KMS-11 (cell line): ENCODE data around the gene SCN11A.
A peak's percentile ranks its signal among the peaks of the same experiment; 100 is the strongest.

Experiments used
- H2AFZ ChIP-seq: fragments of 200-600 bp; sonication (generic); 2 replicates; pipeline ENCODE4 v1.6.1; 2016; ENCODE audit warnings: antibody characterized with exemption, mixed run types, low read depth
- H3K27ac ChIP-seq: fragments of 200-600 bp; sonication (generic); 2 replicates; pipeline ENCODE4 v1.6.1; 2016; ENCODE audit warnings: mild to moderate bottlenecking, mixed run types
- H3K27me3 ChIP-seq: fragments of 200-600 bp; sonication (generic); 2 replicates; pipeline ENCODE4 v1.6.1; 2017; ENCODE audit warnings: mild to moderate bottlenecking, low read depth, mixed run types, moderate library complexity; ENCODE audit not compliant: insufficient read depth
- H3K36me3 ChIP-seq: fragments of 200-600 bp; sonication (generic); 2 replicates; pipeline ENCODE4 v1.6.1; 2017; ENCODE audit warnings: mild to moderate bottlenecking, mixed run types; ENCODE audit not compliant: insufficient read depth
- H3K4me1 ChIP-seq: fragments of 200-600 bp; sonication (generic); 2 replicates; pipeline ENCODE4 v1.6.1; 2016; ENCODE audit warnings: mild to moderate bottlenecking, low read depth, mixed run types; ENCODE audit not compliant: poor library complexity, severe bottlenecking
- H3K4me2 ChIP-seq: fragments of 200-600 bp; sonication (generic); 2 replicates; pipeline ENCODE4 v1.7.0; 2016; ENCODE audit warnings: mild to moderate bottlenecking, mixed run types
- H3K4me3 ChIP-seq: fragments of 200-600 bp; sonication (generic); IDR thresholded peaks from 2 replicates; pipeline ENCODE4 v1.6.1; 2017; ENCODE audit warnings: low read depth, low read length, mixed read lengths; ENCODE audit not compliant: insufficient read depth
- H3K79me2 ChIP-seq: fragments of 200-600 bp; sonication (generic); 2 replicates; pipeline ENCODE4 v1.6.1; 2016; ENCODE audit warnings: low read depth, mixed run types; ENCODE audit not compliant: insufficient read depth
- H3K9ac ChIP-seq: fragments of 200-600 bp; sonication (generic); 2 replicates; pipeline ENCODE4 v1.6.1; 2016; ENCODE audit warnings: mild to moderate bottlenecking, mixed run types
- H4K20me1 ChIP-seq: fragments of 200-600 bp; sonication (generic); 2 replicates; pipeline ENCODE4 v1.6.1; 2016; ENCODE audit warnings: mild to moderate bottlenecking, mixed run types; ENCODE audit not compliant: insufficient read depth
- TF ChIP-seq, protein P1 (sequence below): fragments of 200-600 bp; sonication (generic); conservative IDR thresholded peaks from 2 replicates; pipeline ENCODE4 v1.6.1; 2017; ENCODE audit warnings: low read depth, mild to moderate bottlenecking, antibody characterized with exemption, low read length, moderate library complexity, mixed read lengths

Gene SCN11A

DNA sequence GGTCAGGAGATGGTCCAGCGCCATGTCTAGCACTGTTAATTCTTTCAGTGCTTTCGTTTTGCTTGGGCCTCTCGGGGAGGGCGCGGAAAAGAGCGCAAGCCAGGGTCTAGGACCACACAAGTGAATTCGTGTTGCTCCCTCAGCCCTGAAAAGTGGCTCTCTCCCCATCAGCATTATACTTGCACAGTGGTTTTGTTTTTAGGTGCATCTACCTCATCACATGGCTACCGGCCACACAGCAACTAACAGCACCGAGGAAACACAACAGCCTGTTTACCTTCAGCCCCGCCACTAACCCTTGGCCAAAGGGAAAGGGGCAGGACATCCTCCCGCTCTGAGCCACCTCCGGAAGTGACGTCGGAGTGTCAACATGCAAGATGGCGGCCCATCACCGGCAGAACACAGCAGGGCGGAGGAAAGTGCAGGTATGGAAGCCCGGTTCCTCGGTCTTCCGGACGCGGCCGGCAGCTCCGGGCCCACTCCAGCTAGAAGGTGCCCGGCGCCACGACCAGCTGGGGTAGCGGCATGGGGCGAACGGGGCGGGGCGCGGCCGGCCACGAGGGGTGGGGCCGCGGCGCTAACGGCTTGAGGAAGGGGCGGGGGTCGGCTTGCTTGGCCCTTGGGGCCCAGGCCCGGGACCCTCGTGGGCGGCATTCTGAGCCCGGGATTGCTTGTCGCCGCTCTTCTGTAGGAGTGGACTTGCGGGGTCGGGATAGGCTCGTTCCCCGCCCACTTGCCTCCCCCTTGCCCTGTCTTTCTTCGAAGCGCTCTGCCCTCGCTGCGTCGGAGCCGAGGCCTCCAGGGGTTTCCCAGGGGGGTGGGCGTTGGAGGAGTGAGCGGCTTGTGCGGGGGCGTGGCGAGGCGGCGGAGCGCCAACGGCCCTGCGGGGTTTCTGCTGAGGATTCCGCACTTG, at the start of gene SCN11A, which contains the start of gene WDR48:
Gene SCN11A, minus strand, starts transcription at position 296 of the 913 bp plus-strand sequence. CDS start 101,582 bp downstream, outside the sequence.
Gene WDR48, plus strand, starts transcription at position 368 of the 913 bp plus-strand sequence. Its CDS starts 10 bp downstream, at position 378.
- Histone ChIP-seq H3K4me1 (no peaks in the 10 kb centered on the region), H2AFZ (peak within 1 kb of the TSS; percentile 83), H3K27ac (peak within 1 kb of the TSS; percentile 63), H3K27me3 (no peaks in the 10 kb centered on the region), H3K36me3 (no peaks in the 10 kb centered on the region), H3K79me2 (no peaks in the 10 kb centered on the region), H3K4me3 (peak within 1 kb of the TSS; percentile 65), H3K4me2 (peak within 1 kb of the TSS; percentile 60), H3K9ac (peak within 1 kb of the TSS; percentile 81; the same call in 1 of the 2 replicates), H4K20me1 (no peaks in the 10 kb centered on the region)
- TF ChIP-seq, protein P1, sequence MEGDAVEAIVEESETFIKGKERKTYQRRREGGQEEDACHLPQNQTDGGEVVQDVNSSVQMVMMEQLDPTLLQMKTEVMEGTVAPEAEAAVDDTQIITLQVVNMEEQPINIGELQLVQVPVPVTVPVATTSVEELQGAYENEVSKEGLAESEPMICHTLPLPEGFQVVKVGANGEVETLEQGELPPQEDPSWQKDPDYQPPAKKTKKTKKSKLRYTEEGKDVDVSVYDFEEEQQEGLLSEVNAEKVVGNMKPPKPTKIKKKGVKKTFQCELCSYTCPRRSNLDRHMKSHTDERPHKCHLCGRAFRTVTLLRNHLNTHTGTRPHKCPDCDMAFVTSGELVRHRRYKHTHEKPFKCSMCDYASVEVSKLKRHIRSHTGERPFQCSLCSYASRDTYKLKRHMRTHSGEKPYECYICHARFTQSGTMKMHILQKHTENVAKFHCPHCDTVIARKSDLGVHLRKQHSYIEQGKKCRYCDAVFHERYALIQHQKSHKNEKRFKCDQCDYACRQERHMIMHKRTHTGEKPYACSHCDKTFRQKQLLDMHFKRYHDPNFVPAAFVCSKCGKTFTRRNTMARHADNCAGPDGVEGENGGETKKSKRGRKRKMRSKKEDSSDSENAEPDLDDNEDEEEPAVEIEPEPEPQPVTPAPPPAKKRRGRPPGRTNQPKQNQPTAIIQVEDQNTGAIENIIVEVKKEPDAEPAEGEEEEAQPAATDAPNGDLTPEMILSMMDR, result no peak

DNA sequence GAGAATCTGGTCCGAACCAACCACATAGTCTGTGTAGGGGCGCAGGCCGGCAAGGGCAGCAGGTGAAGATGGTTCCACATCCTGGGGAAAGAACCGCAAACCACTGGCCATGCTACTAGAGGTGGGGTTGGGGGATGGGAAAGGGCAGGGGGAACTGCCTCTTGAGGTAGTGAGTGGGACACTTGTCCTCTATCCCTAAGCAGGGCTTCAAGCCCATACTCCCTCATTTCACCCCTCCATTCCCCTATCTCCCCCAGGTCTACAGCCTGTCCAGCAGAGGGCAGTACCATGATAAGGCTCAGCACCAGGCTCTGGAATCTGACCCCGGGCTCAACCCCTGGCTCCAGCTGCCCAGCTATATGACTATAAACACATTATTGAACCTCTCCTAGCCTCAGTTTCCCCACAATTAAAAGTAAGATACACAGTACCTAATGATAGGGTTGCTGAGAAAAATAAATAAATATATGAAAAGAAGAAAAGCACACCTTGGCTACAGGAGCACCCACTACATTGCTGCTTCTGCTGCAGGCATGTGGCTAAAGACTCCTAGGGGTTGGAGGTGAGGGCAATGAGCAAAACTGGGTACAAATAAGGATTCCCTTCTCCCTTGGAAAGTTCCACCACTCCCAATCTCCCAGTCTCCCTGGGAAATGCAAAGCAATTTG, 49.4 kb upstream of the SCN11A start:
- peaks cover 18% of the 10 kb centered on the region for H3K4me1 ChIP-seq
- no peaks in the 10 kb centered on the region for H3K36me3 ChIP-seq
- H3K27me3 ChIP-seq, result no peaks in the 10 kb centered on the region
- TF ChIP-seq, protein P1, result peak; percentile 49
- H4K20me1 ChIP-seq, result no peaks in the 10 kb centered on the region
- H2AFZ ChIP-seq, result no peak overlapping the region
- no peak overlapping the region for H3K9ac ChIP-seq
- H3K4me3 ChIP-seq, result no peak overlapping the region
- no peak overlapping the region for H3K27ac ChIP-seq
- no peak overlapping the region for H3K4me2 ChIP-seq
- H3K79me2 ChIP-seq, result no peaks in the 10 kb centered on the region

DNA sequence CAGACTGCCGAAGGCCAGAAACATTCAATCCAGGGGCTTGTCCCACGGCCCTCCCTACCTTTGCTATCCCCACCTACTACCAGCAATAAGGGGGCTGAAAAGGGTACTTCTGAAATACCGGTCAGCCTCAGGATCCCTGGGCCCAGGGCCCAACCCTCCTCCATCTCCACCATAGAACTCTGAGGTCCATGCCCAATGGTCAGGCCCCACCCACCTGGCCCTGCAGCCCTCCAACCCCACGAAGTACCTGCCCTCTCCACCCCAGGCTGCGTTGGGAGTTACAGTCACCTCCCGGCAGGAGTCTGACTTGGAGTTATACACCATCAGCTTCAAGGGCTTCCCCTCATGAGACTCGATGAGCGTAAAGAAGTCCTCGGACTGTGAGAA, 48.7 kb upstream of the SCN11A start:
- H3K36me3 ChIP-seq, result no peaks in the 10 kb centered on the region
- H3K27ac ChIP-seq, result no peak overlapping the region
- H3K4me3 ChIP-seq, result no peak overlapping the region
- no peak overlapping the region for H3K4me2 ChIP-seq
- no peak overlapping the region for H3K9ac ChIP-seq
- H3K4me1 ChIP-seq, result peaks cover 11% of the 10 kb centered on the region
- no peaks in the 10 kb centered on the region for H3K79me2 ChIP-seq
- H4K20me1 ChIP-seq, result no peaks in the 10 kb centered on the region
- H2AFZ ChIP-seq, result no peak overlapping the region
- TF ChIP-seq, protein P1, result no peak
- no peaks in the 10 kb centered on the region for H3K27me3 ChIP-seq

DNA sequence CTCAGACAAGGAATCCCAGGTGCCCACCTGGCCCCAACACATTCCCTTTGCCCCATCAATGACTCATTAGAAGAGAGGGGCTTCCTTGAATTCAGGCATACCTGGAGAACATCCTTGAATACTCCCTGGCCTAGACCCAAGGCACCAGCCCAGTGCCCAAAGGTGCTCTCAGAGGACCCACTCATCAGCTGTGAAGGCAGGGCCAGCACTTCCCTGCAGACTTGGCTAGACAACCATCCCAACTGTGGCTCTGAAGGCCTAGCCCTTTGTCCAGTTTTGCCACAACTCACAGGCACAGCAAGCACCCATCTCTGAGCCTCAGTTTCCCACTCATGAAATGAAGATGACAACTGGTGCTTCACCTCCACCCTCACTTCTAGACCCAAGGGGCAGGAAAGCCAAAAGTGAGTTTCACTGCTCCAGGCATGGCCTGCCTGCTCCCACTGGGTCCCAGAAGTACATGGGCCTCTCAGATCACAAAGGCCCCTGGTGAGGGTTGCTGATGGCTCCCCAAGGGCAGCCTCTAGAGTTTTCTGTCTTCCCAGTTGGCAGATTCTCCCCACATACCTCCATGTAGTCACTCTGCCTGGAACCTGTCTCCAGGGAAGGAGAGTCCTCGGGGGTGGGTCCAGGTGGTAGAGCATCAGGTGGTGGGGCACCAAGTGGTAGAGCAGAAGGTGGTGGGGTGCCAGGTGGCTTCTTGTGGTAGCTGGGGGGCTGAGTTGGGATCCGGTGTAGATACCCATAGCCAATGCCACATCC, 48.2 kb upstream of the SCN11A start:
- no peak overlapping the region for H3K27ac ChIP-seq
- no peak overlapping the region for H3K4me2 ChIP-seq
- peaks cover 6% of the 10 kb centered on the region for H3K4me1 ChIP-seq
- H3K4me3 ChIP-seq, result no peak overlapping the region
- H3K79me2 ChIP-seq, result no peaks in the 10 kb centered on the region
- no peaks in the 10 kb centered on the region for H4K20me1 ChIP-seq
- H3K27me3 ChIP-seq, result no peaks in the 10 kb centered on the region
- no peak overlapping the region for H3K9ac ChIP-seq
- no peak overlapping the region for H2AFZ ChIP-seq
- no peaks in the 10 kb centered on the region for H3K36me3 ChIP-seq
- TF ChIP-seq, protein P1, result no peak
